Activated T-helper 1 cell treated with anti-CD3 and anti-CD28 coated beads, Interleukin-12 subunit alpha, Interleukin-12 subunit beta, Interleukin-2, Interleukin-4 antibody, amounts not matched to agents 30 ng/mL and 10 ng/mL and 1 ng/mL, durations not matched to agents 14 hours and 24 hours and 36 hours (primary cell): ENCODE data around the gene RALGPS2. TPM values are rescaled to one million over a fixed set of nuclear protein-coding genes. Genes with fewer than 3 reads are reported as not detected.

ENCODE experiments used
- DNase-seq: peaks from one replicate; pipeline ENCODE4 v3.0.0; 2021; ENCODE audit warnings: low spot score
- H3K27ac Mint-ChIP-seq: one replicate; pipeline ENCODE4 v1.8.0; 2021; ENCODE audit warnings: mild to moderate bottlenecking, mixed read lengths
- H3K27me3 Mint-ChIP-seq: one replicate; pipeline ENCODE4 v1.8.0; 2022; ENCODE audit warnings: mild to moderate bottlenecking, moderate library complexity, mixed read lengths; ENCODE audit not compliant: insufficient read depth
- H3K36me3 Mint-ChIP-seq: one replicate; pipeline ENCODE4 v1.8.0; 2021; ENCODE audit warnings: low read depth, mixed read lengths
- H3K4me1 Mint-ChIP-seq: one replicate; pipeline ENCODE4 v1.8.0; 2021; ENCODE audit warnings: low read depth, mixed read lengths
- H3K4me3 Mint-ChIP-seq: one replicate; pipeline ENCODE4 v1.8.0; 2021; ENCODE audit warnings: mild to moderate bottlenecking, moderate library complexity, mixed read lengths
- H3K9me3 Mint-ChIP-seq: one replicate; pipeline ENCODE4 v1.8.0; 2021; ENCODE audit warnings: mixed read lengths
- intact Hi-C: fragments of 100-400 bp; cut with micrococcal nuclease; formaldehyde crosslinking; loops from one replicate; pipeline ENCODE4 v1.15.1; 2024
- total RNA-seq: library from RNA; stranded (reverse); gene quantifications from 2 replicates; pipeline ENCODE4 v1.2.3, GENCODE V29; 2022

Gene RALGPS2
- total RNA-seq, 1 donor from 2014 or later, result 1.6 TPM

DNA sequence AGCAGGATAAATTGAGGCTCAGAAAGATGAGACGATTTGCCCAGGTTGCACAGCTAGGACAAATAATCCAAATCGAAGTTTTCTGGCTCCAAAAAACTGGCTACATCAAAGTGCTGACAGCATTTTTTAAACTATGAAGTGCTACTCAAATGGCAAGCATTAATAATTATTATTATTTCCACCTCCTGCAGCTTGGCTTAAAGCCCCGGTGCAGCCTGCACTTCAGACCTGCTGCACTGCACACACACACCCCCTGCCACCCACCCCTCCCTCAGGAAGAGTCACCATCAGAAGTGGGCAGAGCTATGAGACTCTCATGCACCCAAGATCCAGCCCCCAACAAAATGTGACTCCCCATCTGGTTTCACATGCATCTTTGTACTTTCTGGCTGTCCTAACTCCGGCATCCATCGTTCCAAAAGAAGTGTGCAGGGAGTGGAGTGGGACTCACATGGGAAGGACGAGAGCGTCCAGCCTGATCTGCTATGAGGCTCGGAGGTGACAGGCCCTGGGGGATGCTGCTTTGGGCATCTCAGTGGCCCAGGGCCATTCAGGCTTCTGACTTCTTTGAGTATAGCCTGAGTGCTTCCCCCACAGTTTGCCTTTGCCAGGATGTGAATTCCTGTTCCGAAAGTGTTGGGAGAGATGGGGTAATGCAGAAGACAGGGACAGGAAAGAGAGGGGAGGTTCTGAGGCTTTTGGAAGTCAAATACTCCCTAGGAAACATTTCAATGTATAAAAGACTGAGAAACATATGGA, 235.6 kb downstream of the RALGPS2 start:
- H3K9me3 Mint-ChIP-seq, result peaks cover 7% of the 10 kb centered on the region
- no peak overlapping the region for H3K4me3 Mint-ChIP-seq

DNA sequence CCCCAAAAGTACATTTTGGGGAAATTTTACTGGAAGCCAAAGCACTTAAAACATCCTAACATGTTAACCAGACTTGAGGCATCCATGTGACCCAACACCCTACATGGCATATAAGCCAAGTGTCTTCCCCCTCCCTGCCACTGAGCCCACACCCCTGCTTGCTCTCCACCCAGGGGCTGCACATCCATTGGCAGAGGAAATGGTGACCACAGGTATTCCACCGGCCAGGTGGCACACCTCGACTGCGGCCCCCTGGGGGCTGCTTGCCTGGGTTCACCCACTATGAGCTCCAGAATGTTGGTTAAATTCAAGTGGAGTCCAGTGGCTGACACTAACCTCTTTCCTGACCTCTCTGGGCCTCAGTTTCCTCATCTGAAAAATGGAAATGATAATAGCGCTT, 236.3 kb downstream of the RALGPS2 start:
- H3K4me3 Mint-ChIP-seq, result no peak overlapping the region
- no peaks in the 10 kb centered on the region for H3K4me1 Mint-ChIP-seq
- no peak for DNase-seq
- H3K9me3 Mint-ChIP-seq, result peaks cover 7% of the 10 kb centered on the region
- intact Hi-C loops, result no loop called here
- no peaks in the 10 kb centered on the region for H3K36me3 Mint-ChIP-seq
- H3K27ac Mint-ChIP-seq, result no peak overlapping the region
- no peaks in the 10 kb centered on the region for H3K27me3 Mint-ChIP-seq

More for the DNA sequence above, 235.6 kb downstream of the RALGPS2 start:
- no peak for DNase-seq
- no peaks in the 10 kb centered on the region for H3K36me3 Mint-ChIP-seq
- no peaks in the 10 kb centered on the region for H3K4me1 Mint-ChIP-seq
- intact Hi-C loops, result no loop called here
- H3K27ac Mint-ChIP-seq, result no peak overlapping the region
- no peaks in the 10 kb centered on the region for H3K27me3 Mint-ChIP-seq

DNA sequence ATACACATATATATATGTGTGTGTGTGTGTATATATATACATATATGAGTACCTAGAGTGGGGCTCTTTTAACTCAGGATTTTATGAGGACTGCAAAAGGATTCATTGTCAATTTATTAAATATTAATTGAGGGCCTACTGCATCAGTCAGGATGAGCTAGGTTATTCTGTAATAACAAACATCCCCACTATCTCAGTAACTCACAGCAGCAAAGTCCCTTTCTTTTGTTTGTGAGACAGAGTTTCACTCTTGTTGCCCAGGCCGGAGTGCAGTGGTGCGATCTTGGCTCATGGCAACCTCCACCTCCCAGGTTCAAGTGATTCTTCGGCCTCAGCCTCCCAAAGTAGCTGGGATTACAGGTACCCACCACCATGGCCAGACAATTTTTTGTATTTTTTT, 236.8 kb downstream of the RALGPS2 start:
- peaks cover 7% of the 10 kb centered on the region for H3K9me3 Mint-ChIP-seq
- H3K27ac Mint-ChIP-seq, result no peak overlapping the region
- peaks cover 3% of the 10 kb centered on the region for H3K27me3 Mint-ChIP-seq
- intact Hi-C loops, result no loop called here
- DNase-seq, result no peak
- H3K4me1 Mint-ChIP-seq, result no peaks in the 10 kb centered on the region
- no peaks in the 10 kb centered on the region for H3K36me3 Mint-ChIP-seq
- H3K4me3 Mint-ChIP-seq, result no peak overlapping the region

DNA sequence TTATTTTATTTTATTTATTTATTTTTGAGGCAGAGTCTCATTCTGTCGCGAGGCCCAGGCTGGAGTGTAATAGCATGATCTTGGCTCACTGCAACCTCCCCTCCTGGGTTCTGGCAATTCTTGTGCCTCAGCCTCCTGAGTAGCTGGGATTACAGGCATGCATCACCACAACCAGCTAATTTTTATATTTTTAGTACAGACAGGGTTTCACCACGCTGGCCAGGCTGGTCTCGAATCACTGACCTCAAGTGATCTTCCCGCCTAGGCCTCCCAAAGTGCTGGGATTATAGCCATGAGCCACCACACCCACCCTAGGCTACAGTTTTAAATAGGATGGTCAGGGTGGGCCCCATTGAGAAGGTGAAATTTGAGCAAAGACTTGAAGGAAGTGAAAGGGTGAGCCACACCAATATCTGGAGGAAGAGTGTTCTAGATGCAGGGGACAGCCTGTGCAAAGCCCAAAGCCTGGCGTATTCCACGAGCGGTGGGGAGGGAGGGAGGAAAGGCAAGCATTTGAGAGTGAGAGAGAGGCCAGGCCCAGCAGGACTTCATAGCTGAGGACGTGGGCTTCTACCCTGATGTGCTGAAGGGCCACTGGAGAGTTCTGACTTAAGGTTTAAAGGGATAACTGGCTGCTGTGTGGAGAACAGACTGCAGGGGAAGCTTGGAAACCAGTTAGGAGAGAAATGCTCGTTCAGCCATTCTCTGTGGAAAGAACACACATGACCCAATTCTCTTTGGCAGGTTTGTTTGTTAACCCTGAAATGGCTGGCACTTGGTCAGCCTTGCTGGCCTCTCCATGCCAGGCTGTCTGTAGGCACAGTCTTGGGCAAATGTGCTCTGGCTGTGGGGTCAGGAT, 238.0 kb downstream of the RALGPS2 start:
- intact Hi-C loops, result no loop called here
- Mint-ChIP-seq H3K4me3 (no peak overlapping the region), H3K27me3 (peaks cover 3% of the 10 kb centered on the region), H3K36me3 (no peaks in the 10 kb centered on the region), H3K27ac (no peak overlapping the region), H3K9me3 (peaks cover 7% of the 10 kb centered on the region), H3K4me1 (no peaks in the 10 kb centered on the region)
- DNase-seq, result no peak

DNA sequence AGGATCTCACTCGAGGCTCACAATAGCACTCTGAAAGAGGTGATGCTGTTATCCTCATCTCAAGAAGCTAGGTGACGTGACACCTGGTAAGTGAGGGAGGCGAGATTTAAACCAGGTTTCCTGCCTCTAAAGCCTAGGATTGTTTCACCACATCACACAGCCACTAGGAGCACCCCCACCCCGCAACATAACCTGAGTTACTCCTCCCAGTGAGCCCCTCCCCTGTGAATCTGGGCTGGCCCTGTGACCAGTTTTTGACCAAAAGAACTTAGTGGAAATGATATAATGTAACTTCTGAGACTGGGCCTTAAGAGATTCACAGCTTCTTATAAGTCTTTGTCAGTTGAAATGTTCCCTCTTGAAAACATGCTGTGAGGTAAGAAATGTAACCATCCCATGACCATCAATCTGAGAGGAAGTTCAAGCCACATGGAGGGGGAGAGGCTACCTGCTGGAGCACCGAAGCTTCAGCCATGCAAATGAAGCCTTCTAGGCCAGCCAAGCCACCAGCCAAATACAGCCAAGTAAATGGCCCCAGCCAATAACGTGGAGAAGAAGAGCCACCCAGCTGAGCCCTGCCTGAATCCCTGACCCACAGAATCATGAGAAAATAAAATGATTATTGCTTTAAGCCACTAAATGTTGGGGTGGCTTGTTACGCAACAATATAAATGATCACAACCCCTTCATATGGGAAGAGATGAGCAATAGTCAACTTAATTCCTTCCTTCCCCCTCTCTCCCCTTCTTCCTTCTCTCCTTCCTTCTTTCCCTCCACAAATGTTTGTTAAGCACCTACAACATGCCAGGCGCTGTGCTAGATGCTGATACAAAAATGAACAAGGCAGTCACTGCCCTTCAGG, 239.7 kb downstream of the RALGPS2 start:
- Mint-ChIP-seq H3K27ac (no peak overlapping the region), H3K4me1 (no peaks in the 10 kb centered on the region), H3K9me3 (peaks cover 7% of the 10 kb centered on the region), H3K27me3 (peaks cover 3% of the 10 kb centered on the region), H3K4me3 (no peak overlapping the region), H3K36me3 (no peaks in the 10 kb centered on the region)
- no peak for DNase-seq
- intact Hi-C loops, result no loop called here

DNA sequence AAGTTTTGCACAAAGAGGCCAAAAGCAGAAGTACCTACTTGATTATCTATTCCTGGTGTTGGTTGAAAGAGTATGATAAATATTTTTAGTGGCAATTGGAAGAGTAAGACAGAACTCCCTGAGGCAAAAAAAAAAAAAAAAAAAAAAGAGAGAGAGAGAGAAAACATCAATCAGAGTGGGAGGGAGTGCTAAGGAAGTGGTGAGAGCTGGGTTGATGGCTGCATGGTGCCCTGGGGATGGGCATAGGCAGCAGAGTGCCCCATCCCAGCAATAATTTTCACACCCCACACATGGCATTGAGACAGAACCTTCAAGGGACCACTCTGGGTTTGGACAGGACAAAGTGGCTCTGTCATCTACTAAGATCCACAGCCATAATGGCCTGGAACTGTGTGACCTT, 241.3 kb downstream of the RALGPS2 start:
- intact Hi-C loops, result no loop called here
- no peak for DNase-seq
- no peak overlapping the region for H3K27ac Mint-ChIP-seq

DNA sequence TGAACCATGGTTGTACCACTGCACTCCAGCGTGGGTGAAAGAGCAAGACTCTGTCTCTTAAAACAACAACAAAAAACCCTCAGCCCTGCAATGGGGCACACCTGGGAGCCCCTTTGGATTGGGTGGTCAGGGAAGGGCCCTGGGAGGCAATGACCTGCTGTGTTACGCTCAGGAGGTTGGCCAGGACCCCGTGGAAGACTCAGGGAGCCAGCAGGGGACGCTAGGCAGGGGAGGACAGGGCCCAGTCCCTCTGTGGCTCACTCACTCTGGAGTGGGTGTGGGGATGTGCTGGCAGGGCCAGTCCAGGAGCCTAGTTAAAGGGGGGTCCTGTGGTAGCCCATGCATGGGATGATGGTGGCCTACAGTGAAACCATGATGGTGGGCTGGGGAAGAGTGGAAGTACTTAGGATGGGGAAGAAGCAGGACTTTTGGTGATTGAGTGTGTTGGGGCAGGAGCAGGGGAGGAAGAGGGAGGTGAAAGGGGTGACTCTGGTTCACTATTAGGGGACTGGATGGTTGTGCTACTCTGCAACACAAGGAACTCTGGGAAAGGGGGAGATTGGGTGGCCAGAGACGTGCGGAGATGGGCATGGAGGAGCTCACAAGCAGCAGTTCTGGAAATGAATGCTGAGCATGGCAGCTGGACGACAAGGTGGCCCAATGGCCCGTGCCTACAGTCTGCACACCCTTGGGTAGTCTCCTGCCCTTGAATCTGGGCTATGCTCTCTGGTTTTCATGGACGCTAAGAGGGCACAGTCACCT, 244.4 kb downstream of the RALGPS2 start:
- Mint-ChIP-seq H3K4me1 (peaks cover 13% of the 10 kb centered on the region), H3K9me3 (peaks cover 7% of the 10 kb centered on the region)

More for the DNA sequence above, 241.3 kb downstream of the RALGPS2 start:
- no peak overlapping the region for H3K4me3 Mint-ChIP-seq
- H3K36me3 Mint-ChIP-seq, result no peaks in the 10 kb centered on the region
- H3K9me3 Mint-ChIP-seq, result peaks cover 7% of the 10 kb centered on the region
- no peaks in the 10 kb centered on the region for H3K4me1 Mint-ChIP-seq
- H3K27me3 Mint-ChIP-seq, result peaks cover 3% of the 10 kb centered on the region

DNA sequence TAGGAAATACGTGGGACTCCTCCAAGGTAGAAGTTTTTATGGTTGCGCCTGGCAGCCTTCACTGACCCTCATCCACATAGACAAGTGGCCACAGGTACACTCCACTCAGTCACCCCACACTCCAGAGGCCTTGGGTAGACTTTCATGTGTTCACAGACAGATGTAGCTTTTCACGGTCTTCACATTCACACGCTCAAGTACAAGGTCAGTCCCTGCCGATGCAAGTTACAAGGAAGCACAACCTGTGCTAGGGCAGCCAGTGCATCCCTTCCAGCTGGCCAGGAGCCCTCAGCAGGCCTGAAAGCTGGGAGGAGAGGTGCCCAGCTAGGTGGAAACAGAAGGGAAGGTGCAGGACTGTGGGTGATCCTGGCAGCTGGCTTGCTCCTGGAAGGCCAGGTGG, 245.1 kb downstream of the RALGPS2 start:
- Mint-ChIP-seq H3K36me3 (no peaks in the 10 kb centered on the region), H3K4me1 (peaks cover 13% of the 10 kb centered on the region), H3K9me3 (peaks cover 5% of the 10 kb centered on the region), H3K4me3 (no peak overlapping the region), H3K27me3 (peaks cover 3% of the 10 kb centered on the region), H3K27ac (no peak overlapping the region)
- intact Hi-C loops, result no loop called here
- DNase-seq, result no peak

More for the DNA sequence above, 244.4 kb downstream of the RALGPS2 start:
- Mint-ChIP-seq H3K4me3 (no peak overlapping the region), H3K36me3 (no peaks in the 10 kb centered on the region), H3K27me3 (peaks cover 3% of the 10 kb centered on the region), H3K27ac (no peak overlapping the region)
- no peak for DNase-seq
- intact Hi-C loops, result no loop called here

Other genes starting within 250 kb of the RALGPS2 start
- gene CLEC20A, start 228.3 kb upstream of the RALGPS2 start, total RNA-seq, result not detected in 2 replicates
- gene TEX35, start 212.1 kb upstream of the RALGPS2 start, total RNA-seq, result not detected in 2 replicates
- gene ANGPTL1, start 145.8 kb downstream of the RALGPS2 start, total RNA-seq, result not detected in 2 replicates